ENCODE measurements around the gene AVEN.

AVEN gene

GRCh38 chr15:33840615-33841014, 198.4 kb downstream of the AVEN start:
- TF ChIP-seq, protein P1, sequence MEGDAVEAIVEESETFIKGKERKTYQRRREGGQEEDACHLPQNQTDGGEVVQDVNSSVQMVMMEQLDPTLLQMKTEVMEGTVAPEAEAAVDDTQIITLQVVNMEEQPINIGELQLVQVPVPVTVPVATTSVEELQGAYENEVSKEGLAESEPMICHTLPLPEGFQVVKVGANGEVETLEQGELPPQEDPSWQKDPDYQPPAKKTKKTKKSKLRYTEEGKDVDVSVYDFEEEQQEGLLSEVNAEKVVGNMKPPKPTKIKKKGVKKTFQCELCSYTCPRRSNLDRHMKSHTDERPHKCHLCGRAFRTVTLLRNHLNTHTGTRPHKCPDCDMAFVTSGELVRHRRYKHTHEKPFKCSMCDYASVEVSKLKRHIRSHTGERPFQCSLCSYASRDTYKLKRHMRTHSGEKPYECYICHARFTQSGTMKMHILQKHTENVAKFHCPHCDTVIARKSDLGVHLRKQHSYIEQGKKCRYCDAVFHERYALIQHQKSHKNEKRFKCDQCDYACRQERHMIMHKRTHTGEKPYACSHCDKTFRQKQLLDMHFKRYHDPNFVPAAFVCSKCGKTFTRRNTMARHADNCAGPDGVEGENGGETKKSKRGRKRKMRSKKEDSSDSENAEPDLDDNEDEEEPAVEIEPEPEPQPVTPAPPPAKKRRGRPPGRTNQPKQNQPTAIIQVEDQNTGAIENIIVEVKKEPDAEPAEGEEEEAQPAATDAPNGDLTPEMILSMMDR (IDR thresholded peaks at IDR 0.05): no peak

- TF ChIP-seq, protein P1 (IDR thresholded peaks at IDR 0.05): no peak
These were observed 199.5 kb downstream of the AVEN start for GRCh38 chr15:33839540-33839939.

GRCh38 chr15:33837294-33837693, 201.7 kb downstream of the AVEN start:
- TF ChIP-seq, protein P1 (IDR thresholded peaks at IDR 0.05): no peak

DNA sequence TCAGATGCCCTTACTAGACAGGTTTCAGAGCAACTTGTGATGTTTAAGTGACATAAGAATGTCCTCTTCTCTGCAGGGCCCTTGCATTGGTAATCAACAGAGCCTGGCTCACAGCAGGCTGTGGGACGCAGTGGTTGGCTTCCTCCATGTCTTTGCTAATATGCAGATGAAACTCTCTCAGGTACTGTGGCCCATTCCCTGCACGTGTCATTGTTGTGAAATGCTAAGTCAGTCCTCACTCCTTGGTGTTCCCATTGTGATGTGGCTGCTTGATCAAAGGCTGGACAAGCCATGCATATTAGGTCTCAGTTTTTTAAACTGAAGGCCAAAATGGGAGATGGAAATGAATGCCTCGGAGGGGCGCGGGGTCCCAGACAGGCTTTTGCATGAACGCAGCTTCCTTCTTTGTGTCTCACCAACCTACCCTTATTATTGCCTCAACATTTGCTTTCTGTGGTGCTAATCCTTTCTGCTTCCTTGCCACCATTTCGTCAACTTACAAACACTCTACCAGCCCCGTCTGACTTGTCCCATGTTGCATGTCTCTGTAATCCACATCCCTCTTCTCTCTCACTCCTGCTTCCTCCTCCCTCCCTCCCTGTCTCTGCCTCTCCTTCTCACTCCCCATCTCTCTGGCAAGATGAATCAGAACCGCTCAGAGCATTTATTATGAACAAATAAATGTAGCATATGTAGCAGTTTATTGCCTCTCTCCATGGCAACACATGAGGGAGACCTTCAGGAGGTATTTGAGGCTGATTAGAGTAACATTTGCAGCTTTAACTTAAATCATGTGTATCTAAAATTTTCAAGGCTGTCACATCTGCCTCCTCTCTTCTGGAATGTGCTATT, 203.9 kb downstream of the AVEN start:
- TF ChIP-seq, protein P1 (IDR thresholded peaks at IDR 0.05): no peak

DNA sequence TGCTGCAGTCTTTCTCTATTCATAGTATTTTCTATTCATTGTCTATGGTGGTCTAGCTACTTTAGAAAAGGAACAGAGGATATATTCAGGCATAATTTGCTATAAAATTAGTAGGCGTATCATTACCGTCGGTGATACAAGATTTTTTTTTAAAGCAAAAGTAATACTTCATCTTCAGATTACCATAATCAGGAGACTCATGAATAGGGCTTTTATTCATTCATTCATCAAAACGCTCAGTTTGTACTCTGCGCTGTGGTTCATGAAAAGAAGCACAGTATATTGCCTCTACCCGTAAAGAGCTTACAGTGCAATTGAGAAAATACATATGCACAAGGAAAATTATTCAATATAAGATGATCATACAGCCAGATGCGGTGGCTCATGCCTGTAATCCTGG, 207.4 kb downstream of the AVEN start:
- TF ChIP-seq, protein P1 (IDR thresholded peaks at IDR 0.05): no peak

DNA sequence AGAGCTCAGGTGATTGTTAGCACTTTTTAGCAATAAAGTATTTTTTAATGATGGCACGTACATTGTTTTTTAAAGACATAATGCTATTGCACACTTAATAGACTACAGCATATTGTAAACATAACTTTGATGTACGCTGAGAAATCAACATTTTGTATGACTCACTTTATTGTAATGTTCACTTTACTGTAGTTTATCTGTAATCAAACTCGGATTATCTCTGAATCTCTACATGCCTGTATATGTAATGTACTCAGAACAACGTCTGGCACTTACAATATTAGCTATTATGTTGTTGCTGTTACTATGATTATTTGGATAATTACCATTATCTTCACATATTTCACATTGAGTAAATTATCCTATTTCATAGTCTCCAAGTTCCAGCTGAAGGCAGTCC, 208.7 kb downstream of the AVEN start:
- TF ChIP-seq, protein P1 (IDR thresholded peaks at IDR 0.05): no peak

DNA sequence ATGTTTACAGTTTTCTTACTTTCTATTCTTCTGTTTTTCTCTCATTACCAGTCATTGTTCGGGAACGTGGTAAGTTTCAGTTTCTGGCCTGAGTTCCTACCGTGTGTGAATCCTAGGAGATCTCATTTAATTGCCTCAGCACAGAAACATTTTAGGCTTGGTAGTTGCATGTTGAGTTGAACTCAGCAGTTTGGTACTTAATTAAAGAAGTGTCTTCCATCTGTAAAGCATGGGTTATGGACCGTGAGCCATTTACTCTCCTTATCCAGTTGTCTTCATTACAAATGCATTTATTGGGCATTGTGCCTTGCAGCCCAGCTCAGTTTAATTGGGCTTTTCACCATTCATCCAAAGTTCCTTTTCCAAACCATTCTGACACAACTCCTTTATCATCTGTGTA, 212.8 kb downstream of the AVEN start:
- TF ChIP-seq, protein P1 (IDR thresholded peaks at IDR 0.05): no peak
